Tibial nerve (tissue), 3 donors: ENCODE data around the gene LIPN.

Experiments used
- CTCF ChIP-seq, 5 experiments: fragments of 200-600 bp in 3 of 5; fragments of 450-650 bp in 2 of 5; sonication (generic) in 3 of 5; IDR thresholded peaks; one replicate each; pipeline ENCODE4 v1.5.1; 2016 to 2019; ENCODE audit warnings: antibody characterized with exemption in 5 of 5, mild to moderate bottlenecking in 3 of 5, moderate library complexity in 2 of 5
- POLR2A ChIP-seq, 2 donors: fragments of 450-650 bp; IDR thresholded peaks; one replicate each; pipeline ENCODE4 v1.6.1; 2017; ENCODE audit warnings: antibody characterized with exemption in 2 of 2, mild to moderate bottlenecking in 2 of 2, moderate library complexity in 2 of 2

- peak; percentile 28 to 60 (median 38) for TF ChIP-seq CTCF (IDR thresholded peaks at IDR 0.05)
- no peak for TF ChIP-seq POLR2A (IDR thresholded peaks at IDR 0.05)
These were observed 50.6 kb downstream of the LIPN start for GRCh38 chr10:88810196-88810961.
